SK-N-SH (cell line): ENCODE data around the gene SYNPR. TPM values are rescaled to one million over a fixed set of nuclear protein-coding genes. Genes with fewer than 3 reads are reported as not detected.

ENCODE experiments used
- CTCF ChIA-PET: fragments of 300-600, 350-600 bp; formaldehyde crosslinking; extraction: SDS; loops from one replicate; lab custom pipeline; 2021; lab: Yijun Ruan, JAX
- POLR2A ChIA-PET: fragments of 350-600 bp; sonication (Branson Sonifier 250); formaldehyde crosslinking; extraction: SDS; loops from one replicate; lab custom pipeline; 2020; ENCODE audit warnings: antibody characterized with exemption, inconsistent platforms; lab: Yijun Ruan, JAX
- DNase-seq: peaks from one replicate; pipeline ENCODE4 v3.0.0; 2012
- H2AFZ ChIP-seq: fragments of 200-600 bp; sonication (generic); 2 replicates; pipeline ENCODE4 v1.8.1; 2016; ENCODE audit warnings: antibody characterized with exemption, mild to moderate bottlenecking, low read depth
- H3F3A ChIP-seq: fragments of 200-600 bp; sonication (generic); replicated peaks from 2 replicates; pipeline ENCODE3; 2016; ENCODE audit warnings: antibody characterized with exemption, mild to moderate bottlenecking; ENCODE audit not compliant: insufficient read depth
- H3K27ac ChIP-seq, 2 experiments: fragments of 200-500 bp in 1 of 2; fragments of 200-600 bp in 1 of 2; sonication (Bioruptor generic) in 1 of 2; sonication (generic), shearing (Covaris generic) in 1 of 2; 2 replicates each; pipeline versions ENCODE4 v1.5.1 to v1.6.1; 2014 to 2016; ENCODE audit warnings: low read depth in 2 of 2, inconsistent platforms in 1 of 2, low read length in 1 of 2, mild to moderate bottlenecking in 1 of 2, mixed read lengths in 1 of 2
- H3K27me3 ChIP-seq: fragments of 200-600 bp; sonication (generic), shearing (Covaris generic); 2 replicates; pipeline ENCODE4 v1.6.1; 2016; ENCODE audit warnings: mixed run types; ENCODE audit not compliant: insufficient read depth
- H3K36me3 ChIP-seq, 2 experiments: fragments of 200-500 bp in 1 of 2; fragments of 200-600 bp in 1 of 2; sonication (Bioruptor generic) in 1 of 2; sonication (generic) in 1 of 2; replicated peaks in 1 of 2; 2 replicates each; pipeline versions ENCODE3 to v1.5.1; 2014 to 2016; ENCODE audit warnings: low read length in 1 of 2, mild to moderate bottlenecking in 1 of 2; ENCODE audit not compliant: insufficient read depth in 2 of 2, control insufficient read depth in 1 of 2
- H3K4me1 ChIP-seq, 2 experiments: fragments of 200-500 bp in 1 of 2; fragments of 200-600 bp in 1 of 2; sonication (Bioruptor generic) in 1 of 2; sonication (generic), shearing (Covaris generic) in 1 of 2; 2 replicates each; pipeline versions ENCODE4 v1.5.1 to v1.6.1; 2014 to 2016; ENCODE audit warnings: low read depth in 1 of 2, low read length in 1 of 2, mixed run types in 1 of 2; ENCODE audit not compliant: insufficient read depth in 2 of 2, control insufficient read depth in 1 of 2
- H3K4me2 ChIP-seq: fragments of 200-600 bp; sonication (generic), shearing (Covaris generic); 2 replicates; pipeline ENCODE4 v1.6.1; 2017; ENCODE audit warnings: mixed run types
- H3K4me3 ChIP-seq, 2 experiments: fragments of 200-500 bp in 1 of 2; fragments of 200-600 bp in 1 of 2; sonication (Bioruptor generic) in 1 of 2; sonication (generic), shearing (Covaris generic) in 1 of 2; 2 replicates each; pipeline versions ENCODE4 v1.5.1 to v1.8.1; 2014 to 2016; ENCODE audit warnings: low read depth in 2 of 2, inconsistent platforms in 1 of 2, low read length in 1 of 2, mild to moderate bottlenecking in 1 of 2, mixed read lengths in 1 of 2, moderate library complexity in 1 of 2
- H3K79me2 ChIP-seq: fragments of 200-600 bp; sonication (generic); 2 replicates; pipeline ENCODE4 v1.8.1; 2017; ENCODE audit warnings: mild to moderate bottlenecking; ENCODE audit not compliant: insufficient read depth
- H3K9ac ChIP-seq: fragments of 200-600 bp; sonication (generic); 2 replicates; pipeline ENCODE4 v1.6.1; 2017; ENCODE audit warnings: mixed run types
- H3K9me2 ChIP-seq: fragments of 200-600 bp; sonication (generic); 2 replicates; pipeline ENCODE4 v1.6.1; 2017; ENCODE audit warnings: mixed run types
- H3K9me3 ChIP-seq: fragments of 200-600 bp; sonication (generic); 2 replicates; pipeline ENCODE4 v1.6.1; 2017; ENCODE audit warnings: mixed run types, mild to moderate bottlenecking, moderate library complexity
- H4K20me1 ChIP-seq: fragments of 200-600 bp; sonication (generic); 2 replicates; pipeline ENCODE4 v1.6.1; 2017; ENCODE audit warnings: mild to moderate bottlenecking, mixed run types; ENCODE audit not compliant: insufficient read depth
- CHD2 ChIP-seq: fragments of 150-350 bp; IDR thresholded peaks from 2 replicates; pipeline ENCODE4 v1.6.1; 2018; ENCODE audit warnings: low read length; ENCODE audit not compliant: partially characterized antibody
- CTCF ChIP-seq: fragments of 200-600 bp; sonication (generic); IDR thresholded peaks from 2 replicates; pipeline ENCODE4 v1.6.1; 2017; ENCODE audit warnings: antibody characterized with exemption, mild to moderate bottlenecking, moderate library complexity
- EP300 ChIP-seq, 2 experiments: IDR thresholded peaks; 2 replicates each; pipeline versions ENCODE4 v1.4.0 to v1.6.1; 2012; ENCODE audit warnings: borderline replicate concordance in 1 of 2, low read depth in 1 of 2, low read length in 1 of 2
- EZH2phosphoT487 ChIP-seq: fragments of 200-600 bp; sonication (generic); IDR thresholded peaks from 2 replicates; pipeline ENCODE4 v1.6.1; 2017; ENCODE audit warnings: low read depth, mixed run types, mild to moderate bottlenecking, antibody characterized with exemption, moderate library complexity, borderline replicate concordance
- FOSL2 ChIP-seq: IDR thresholded peaks from 2 replicates; pipeline ENCODE4 v1.4.0; 2012; ENCODE audit warnings: low read depth, mild to moderate bottlenecking, moderate library complexity, borderline replicate concordance
- JUND ChIP-seq: IDR thresholded peaks from 2 replicates; pipeline ENCODE4 v1.4.0; 2012
- NFIC ChIP-seq: IDR thresholded peaks from 2 replicates; pipeline ENCODE4 v1.4.0; 2012; ENCODE audit warnings: borderline replicate concordance
- PBX3 ChIP-seq: IDR thresholded peaks from 2 replicates; pipeline ENCODE4; 2012
- RAD21 ChIP-seq: IDR thresholded peaks from 2 replicates; pipeline ENCODE4 v1.6.1; 2012; ENCODE audit warnings: mild to moderate bottlenecking, low read length
- RFX5 ChIP-seq: IDR thresholded peaks from 2 replicates; pipeline ENCODE4 v1.6.1; 2012; ENCODE audit warnings: mild to moderate bottlenecking, improper control_type of control experiment, low read length
- SMC3 ChIP-seq: IDR thresholded peaks from 2 replicates; pipeline ENCODE4 v1.6.1; 2012; ENCODE audit warnings: low read depth, low read length, improper control_type of control experiment
- TCF12 ChIP-seq: IDR thresholded peaks from 2 replicates; pipeline ENCODE4 v1.4.0; 2012
- WGBS: methylation state at CpG from one replicate; pipeline ENCODE4 v1.1.6; 2017; ENCODE audit warnings: low lambda C conversion rate; 5-methylcytosine and 5-hydroxymethylcytosine counted together
- polyA plus RNA-seq, 3 experiments: library from polyadenylated mRNA; depleted of rRNA; stranded (reverse); fragments of >200 nt; gene quantifications; 2 replicates each; pipeline ENCODE4 v1.2.3, GENCODE V29; 2012

SYNPR gene
- polyA plus RNA-seq, 1 of the 3 experiments (the other 2 are of a cell fraction) = not detected

- no peak overlapping the region for H3K9ac ChIP-seq
- H3K4me2 ChIP-seq = no peak overlapping the region
- POLR2A ChIA-PET = no interaction called here
- TF ChIP-seq PBX3 = 0 out of 2 replicates have a peak, but pooled peaks have one; percentile 8
- no peak for TF ChIP-seq NFIC
- no peak for TF ChIP-seq RAD21
- TF ChIP-seq RFX5 = no peak
- TF ChIP-seq JUND = peak; percentile 27
- TF ChIP-seq TCF12 = peak; percentile 37
- peak; percentile 21; the same call in 1 of the 2 replicates for TF ChIP-seq FOSL2
- no peak for TF ChIP-seq CHD2
- H3F3A ChIP-seq = no peaks in the 10 kb centered on the region
- H3K36me3 ChIP-seq = no peaks in the 10 kb centered on the region
- H3K4me1 ChIP-seq = 0 out of 4 replicates have a peak, but pooled peaks cover 0 to 3% of the 10 kb centered on the region in 2 experiments
- H3K9me2 ChIP-seq = no peaks in the 10 kb centered on the region
- DNase-seq = no peak
- H3K27me3 ChIP-seq = no peaks in the 10 kb centered on the region
- no peaks in the 10 kb centered on the region for H3K9me3 ChIP-seq
- H4K20me1 ChIP-seq = 0 out of 2 replicates have a peak, but pooled peaks cover 2% of the 10 kb centered on the region
- CTCF ChIA-PET = interaction anchor here (1.7 kb wide), 1 partner anchor 427 kb away, joined by 4 read pairs; no protein-coding TSS in a partner anchor
- no peak overlapping the region for H3K4me3 ChIP-seq
- WGBS = 51% methylated on average over 5 of the region's 5 CpGs
- no peaks in the 10 kb centered on the region for H3K79me2 ChIP-seq
- H2AFZ ChIP-seq = no peak overlapping the region
- H3K27ac ChIP-seq = no peak overlapping the region
These were observed 112.7 kb downstream of the SYNPR start for GRCh38 chr3:63390710-63391230.

- Histone ChIP-seq H2AFZ (no peak overlapping the region), H3F3A (no peaks in the 10 kb centered on the region), H3K36me3 (no peaks in the 10 kb centered on the region), H3K27ac (no peak overlapping the region), H3K9me3 (no peaks in the 10 kb centered on the region), H3K27me3 (no peaks in the 10 kb centered on the region), H3K9me2 (no peaks in the 10 kb centered on the region), H3K4me2 (no peak overlapping the region), H4K20me1 (0 out of 2 replicates have a peak, but pooled peaks cover 2% of the 10 kb centered on the region), H3K4me3 (no peak overlapping the region), H3K4me1 (0 out of 4 replicates have a peak, but pooled peaks cover 0 to 3% of the 10 kb centered on the region in 2 experiments), H3K79me2 (no peaks in the 10 kb centered on the region), H3K9ac (no peak overlapping the region)
- POLR2A ChIA-PET = no interaction called here
- TF ChIP-seq RFX5 (no peak), EZH2phosphoT487 (no peak), FOSL2 (no peak), JUND (no peak), RAD21 (no peak), CHD2 (no peak), CTCF (no peak), EP300 (IDR thresholded peaks at IDR 0.05; ENCODE audit: borderline replicate concordance in 1 of 2, low read depth in 1 of 2, low read length in 1 of 2) (no peak), SMC3 (no peak)
- 72% methylated on average over 4 of the region's 4 CpGs for WGBS
- CTCF ChIA-PET = interaction anchor here (1.4 kb wide), 1 partner anchor 18 kb away, joined by 3 read pairs; no protein-coding TSS in a partner anchor
- no peak for DNase-seq
These were observed 117.9 kb downstream of the SYNPR start for GRCh38 chr3:63395960-63396359.
